HCT116 (cell line): ENCODE results near the gene HRH2.

ENCODE experiments used
- CEBPB ChIP-seq: IDR thresholded peaks from 2 replicates; pipeline ENCODE4 v1.6.1; 2012; ENCODE audit warnings: low read depth
- EZH2 ChIP-seq: fragments of 200-600 bp; sonication (generic); IDR thresholded peaks from 2 replicates; pipeline ENCODE4 v1.6.1; 2017; ENCODE audit warnings: antibody characterized with exemption, mixed run types
- EZH2phosphoT487 ChIP-seq: fragments of 200-600 bp; IDR thresholded peaks from 2 replicates; pipeline ENCODE4 v1.6.1; 2018; ENCODE audit warnings: antibody characterized with exemption, borderline replicate concordance
- POLR2A ChIP-seq: IDR thresholded peaks from 2 replicates; pipeline ENCODE4 v1.7.0; 2011; ENCODE audit warnings: borderline replicate concordance; ENCODE audit not compliant: insufficient read depth, insufficient read length; ENCODE audit errors: extremely low read depth
- POLR2AphosphoS5 ChIP-seq: IDR thresholded peaks from 2 replicates; pipeline ENCODE4 v1.6.1; 2011; ENCODE audit warnings: mild to moderate bottlenecking, low read depth, low read length, moderate library complexity
- TF ChIP-seq, protein P1 (sequence below), 3 experiments: fragments of 200-600 bp in 1 of 3; sonication (generic) in 1 of 3; IDR thresholded peaks in 2 of 3; conservative IDR thresholded peaks in 1 of 3; 2 replicates each; pipeline ENCODE4 v1.5.1; 2012 to 2017; ENCODE audit warnings: low read depth in 2 of 3, low read length in 2 of 3, antibody characterized with exemption in 1 of 3, borderline replicate concordance in 1 of 3, control low read depth in 1 of 3, mild to moderate bottlenecking in 1 of 3, mixed read lengths in 1 of 3, mixed run types in 1 of 3, moderate library complexity in 1 of 3; ENCODE audit not compliant: insufficient read depth in 1 of 3
- TF ChIP-seq, protein P2 (sequence below): IDR thresholded peaks from 2 replicates; pipeline ENCODE4 v1.6.1; 2012; ENCODE audit warnings: low read depth

- TF ChIP-seq POLR2A (no peak), POLR2AphosphoS5 (no peak), EZH2phosphoT487 (no peak), EZH2 (no peak), CEBPB (no peak)
- TF ChIP-seq, protein P1, sequence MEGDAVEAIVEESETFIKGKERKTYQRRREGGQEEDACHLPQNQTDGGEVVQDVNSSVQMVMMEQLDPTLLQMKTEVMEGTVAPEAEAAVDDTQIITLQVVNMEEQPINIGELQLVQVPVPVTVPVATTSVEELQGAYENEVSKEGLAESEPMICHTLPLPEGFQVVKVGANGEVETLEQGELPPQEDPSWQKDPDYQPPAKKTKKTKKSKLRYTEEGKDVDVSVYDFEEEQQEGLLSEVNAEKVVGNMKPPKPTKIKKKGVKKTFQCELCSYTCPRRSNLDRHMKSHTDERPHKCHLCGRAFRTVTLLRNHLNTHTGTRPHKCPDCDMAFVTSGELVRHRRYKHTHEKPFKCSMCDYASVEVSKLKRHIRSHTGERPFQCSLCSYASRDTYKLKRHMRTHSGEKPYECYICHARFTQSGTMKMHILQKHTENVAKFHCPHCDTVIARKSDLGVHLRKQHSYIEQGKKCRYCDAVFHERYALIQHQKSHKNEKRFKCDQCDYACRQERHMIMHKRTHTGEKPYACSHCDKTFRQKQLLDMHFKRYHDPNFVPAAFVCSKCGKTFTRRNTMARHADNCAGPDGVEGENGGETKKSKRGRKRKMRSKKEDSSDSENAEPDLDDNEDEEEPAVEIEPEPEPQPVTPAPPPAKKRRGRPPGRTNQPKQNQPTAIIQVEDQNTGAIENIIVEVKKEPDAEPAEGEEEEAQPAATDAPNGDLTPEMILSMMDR (IDR thresholded peaks at IDR 0.05 in 2 of 3, conservative IDR thresholded peaks at IDR 0.05 in 1 of 3; ENCODE audit: borderline replicate concordance in 1 of 3, insufficient read depth in 1 of 3, low read depth in 2 of 3, low read length in 2 of 3), result no peak
- TF ChIP-seq, protein P2, sequence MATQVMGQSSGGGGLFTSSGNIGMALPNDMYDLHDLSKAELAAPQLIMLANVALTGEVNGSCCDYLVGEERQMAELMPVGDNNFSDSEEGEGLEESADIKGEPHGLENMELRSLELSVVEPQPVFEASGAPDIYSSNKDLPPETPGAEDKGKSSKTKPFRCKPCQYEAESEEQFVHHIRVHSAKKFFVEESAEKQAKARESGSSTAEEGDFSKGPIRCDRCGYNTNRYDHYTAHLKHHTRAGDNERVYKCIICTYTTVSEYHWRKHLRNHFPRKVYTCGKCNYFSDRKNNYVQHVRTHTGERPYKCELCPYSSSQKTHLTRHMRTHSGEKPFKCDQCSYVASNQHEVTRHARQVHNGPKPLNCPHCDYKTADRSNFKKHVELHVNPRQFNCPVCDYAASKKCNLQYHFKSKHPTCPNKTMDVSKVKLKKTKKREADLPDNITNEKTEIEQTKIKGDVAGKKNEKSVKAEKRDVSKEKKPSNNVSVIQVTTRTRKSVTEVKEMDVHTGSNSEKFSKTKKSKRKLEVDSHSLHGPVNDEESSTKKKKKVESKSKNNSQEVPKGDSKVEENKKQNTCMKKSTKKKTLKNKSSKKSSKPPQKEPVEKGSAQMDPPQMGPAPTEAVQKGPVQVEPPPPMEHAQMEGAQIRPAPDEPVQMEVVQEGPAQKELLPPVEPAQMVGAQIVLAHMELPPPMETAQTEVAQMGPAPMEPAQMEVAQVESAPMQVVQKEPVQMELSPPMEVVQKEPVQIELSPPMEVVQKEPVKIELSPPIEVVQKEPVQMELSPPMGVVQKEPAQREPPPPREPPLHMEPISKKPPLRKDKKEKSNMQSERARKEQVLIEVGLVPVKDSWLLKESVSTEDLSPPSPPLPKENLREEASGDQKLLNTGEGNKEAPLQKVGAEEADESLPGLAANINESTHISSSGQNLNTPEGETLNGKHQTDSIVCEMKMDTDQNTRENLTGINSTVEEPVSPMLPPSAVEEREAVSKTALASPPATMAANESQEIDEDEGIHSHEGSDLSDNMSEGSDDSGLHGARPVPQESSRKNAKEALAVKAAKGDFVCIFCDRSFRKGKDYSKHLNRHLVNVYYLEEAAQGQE, result no peak
Observed at GRCh38 chr5:175750511-175750931, 92.7 kb downstream of the HRH2 start.
